Stimulated activated naive CD4-positive, alpha-beta T cell treated with Interleukin-2 at 50 U/mL for 16 hours (primary cell): ENCODE measurements around the gene DMD.

ENCODE experiments used
- DNase-seq: peaks from one replicate; lab custom pipeline; 2025; lab: John Stamatoyannopoulos, UW

The DMD gene

DNA sequence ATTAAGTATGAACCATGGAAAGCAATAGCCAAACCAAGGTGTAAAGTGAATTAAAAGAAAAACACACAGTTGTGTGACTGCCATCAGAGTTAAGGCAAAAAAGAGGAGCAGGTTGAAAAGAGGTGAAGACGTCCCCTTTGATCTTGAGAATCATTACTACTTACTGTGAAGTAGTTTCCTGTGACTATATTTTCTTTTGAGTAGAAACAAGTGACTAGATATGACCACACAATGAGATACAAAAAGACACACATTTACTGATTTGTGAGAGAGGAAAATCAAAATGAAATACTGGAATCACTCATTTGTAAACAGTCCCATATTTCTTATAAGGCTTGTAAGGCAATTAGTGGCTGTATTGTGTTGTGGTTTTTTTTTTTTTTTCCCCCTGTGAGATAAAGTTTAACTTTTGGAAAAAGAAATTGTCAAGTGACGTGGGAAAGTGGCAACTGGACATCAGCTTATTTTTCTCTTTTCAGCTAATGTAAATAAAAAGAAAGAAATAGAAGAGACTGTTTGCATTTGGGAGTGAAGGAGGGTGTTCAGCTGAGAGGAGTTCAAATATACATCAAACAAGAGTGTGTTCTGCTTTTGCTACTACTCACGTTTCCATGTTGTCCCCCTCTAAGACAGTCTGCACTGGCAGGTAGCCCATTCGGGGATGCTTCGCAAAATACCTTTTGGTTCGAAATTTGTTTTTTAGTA lies 2033.1 kb downstream of the DMD start:
- DNase-seq = no peak

DNA sequence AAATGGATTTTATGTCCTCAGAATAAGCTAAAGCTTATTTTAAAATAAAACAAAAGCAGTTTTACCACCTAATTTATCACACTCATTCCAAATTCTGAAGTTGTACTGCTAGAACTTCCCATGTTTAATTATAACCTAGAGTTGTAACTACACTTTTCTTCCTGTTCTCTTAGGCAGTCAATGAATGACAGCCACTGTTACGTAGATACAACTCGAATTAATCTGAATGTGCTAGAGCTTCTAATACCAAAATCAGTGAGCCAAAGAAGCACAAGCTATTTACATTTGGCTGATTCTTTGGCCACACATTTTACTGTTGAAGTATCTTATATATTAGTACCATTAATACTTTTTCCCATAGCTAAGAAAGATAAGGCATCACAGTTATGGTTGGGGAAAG lies 2040.6 kb downstream of the DMD start:
- no peak for DNase-seq

- DNase-seq = no peak
Measured at GRCh38 chrX:31168551-31168950, 2042.8 kb downstream of the DMD start.

- DNase-seq = no peak
Measured at GRCh38 chrX:31166832-31167231, 2044.5 kb downstream of the DMD start.

DNA sequence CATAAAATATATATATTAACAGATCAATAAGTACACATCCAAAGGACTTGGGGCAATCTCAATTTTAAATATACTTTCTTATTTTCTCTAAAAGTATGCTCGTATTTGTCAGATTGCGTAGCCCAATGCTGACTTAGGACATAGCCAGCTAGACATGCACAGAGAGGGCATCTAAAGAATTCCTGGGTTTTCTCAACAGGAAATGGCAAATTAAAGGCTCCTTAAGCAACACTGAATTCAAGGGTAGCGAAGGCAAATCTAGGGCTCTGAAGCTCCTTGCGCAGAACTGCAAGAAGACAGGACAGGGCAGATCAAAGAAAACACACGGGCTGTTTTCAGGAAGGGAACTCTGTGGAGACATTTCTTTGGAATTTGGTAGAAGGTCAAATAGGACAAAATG lies 2044.9 kb downstream of the DMD start:
- DNase-seq = no peak

GRCh38 chrX:31165241-31166035 lies 2045.9 kb downstream of the DMD start:
- DNase-seq = no peak

- no peak for DNase-seq
Measured at GRCh38 chrX:31154946-31155345, 2056.4 kb downstream of the DMD start.

- DNase-seq = no peak
Measured at GRCh38 chrX:31153475-31154047, 2057.8 kb downstream of the DMD start.

DNA sequence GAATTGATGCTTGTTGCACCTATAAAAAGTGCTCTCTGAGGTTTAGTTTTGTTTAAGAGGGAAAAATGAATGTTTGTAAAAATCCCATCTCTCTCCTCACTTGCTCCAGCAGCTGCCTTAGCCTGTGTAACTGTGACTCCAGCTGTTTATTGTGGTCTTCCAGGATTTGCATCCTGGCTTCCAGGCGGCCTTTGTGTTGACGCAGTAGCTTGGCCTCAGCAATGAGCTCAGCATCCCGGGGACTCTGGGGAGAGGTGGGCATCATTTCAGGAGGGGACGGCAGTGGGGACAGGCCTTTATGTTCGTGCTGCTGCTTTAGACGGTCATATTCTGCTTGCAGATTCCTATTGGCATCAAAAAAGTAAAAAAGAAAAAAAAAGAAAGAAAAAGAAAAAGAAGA lies 2064.2 kb downstream of the DMD start:
- no peak for DNase-seq

GRCh38 chrX:31139961-31140360 lies 2071.4 kb downstream of the DMD start:
- no peak for DNase-seq

- DNase-seq = no peak
Measured at GRCh38 chrX:31138124-31138523, 2073.2 kb downstream of the DMD start.

DNA sequence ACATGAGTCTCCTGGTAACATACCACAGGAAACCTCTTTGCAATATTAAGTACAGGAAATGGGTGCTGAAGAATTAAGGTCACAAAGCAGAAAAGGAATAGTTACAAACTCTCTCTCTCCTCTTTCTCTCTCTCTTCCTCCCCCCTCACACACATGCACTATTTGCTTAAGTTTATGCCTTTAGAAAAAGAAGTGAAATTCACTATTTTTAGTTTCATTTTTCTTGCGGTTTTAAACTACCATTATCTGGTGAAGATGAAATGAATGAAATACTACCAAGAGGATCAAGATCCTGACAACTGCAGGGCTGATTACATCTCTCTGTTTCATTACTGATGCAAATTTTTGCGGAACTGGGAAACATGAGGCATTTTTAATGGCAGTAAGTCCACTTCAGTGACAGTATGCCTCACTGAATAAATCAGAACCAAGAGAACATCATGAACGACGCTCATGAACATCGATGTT lies 2075.2 kb downstream of the DMD start:
- DNase-seq = no peak

DNA sequence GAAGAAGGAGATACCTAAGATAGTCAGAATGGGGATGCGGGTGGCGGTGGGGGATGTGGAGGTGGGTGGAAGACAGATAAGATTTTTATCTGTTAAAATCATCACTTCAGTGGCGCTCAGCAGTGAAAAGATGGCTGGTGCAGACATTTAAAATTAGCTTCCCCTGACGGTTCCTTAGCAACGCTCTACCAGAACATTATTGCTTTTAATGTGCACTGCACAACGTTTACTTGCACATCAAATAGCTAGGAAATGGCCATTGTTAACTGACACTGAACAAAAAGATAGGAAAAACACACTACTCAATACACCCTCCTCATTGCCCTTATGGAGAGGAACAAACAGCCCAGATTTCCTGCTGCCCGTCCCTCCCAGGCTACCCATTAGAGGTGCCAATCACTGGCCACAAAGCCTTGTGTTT lies 2078.5 kb downstream of the DMD start:
- no peak for DNase-seq

DNA sequence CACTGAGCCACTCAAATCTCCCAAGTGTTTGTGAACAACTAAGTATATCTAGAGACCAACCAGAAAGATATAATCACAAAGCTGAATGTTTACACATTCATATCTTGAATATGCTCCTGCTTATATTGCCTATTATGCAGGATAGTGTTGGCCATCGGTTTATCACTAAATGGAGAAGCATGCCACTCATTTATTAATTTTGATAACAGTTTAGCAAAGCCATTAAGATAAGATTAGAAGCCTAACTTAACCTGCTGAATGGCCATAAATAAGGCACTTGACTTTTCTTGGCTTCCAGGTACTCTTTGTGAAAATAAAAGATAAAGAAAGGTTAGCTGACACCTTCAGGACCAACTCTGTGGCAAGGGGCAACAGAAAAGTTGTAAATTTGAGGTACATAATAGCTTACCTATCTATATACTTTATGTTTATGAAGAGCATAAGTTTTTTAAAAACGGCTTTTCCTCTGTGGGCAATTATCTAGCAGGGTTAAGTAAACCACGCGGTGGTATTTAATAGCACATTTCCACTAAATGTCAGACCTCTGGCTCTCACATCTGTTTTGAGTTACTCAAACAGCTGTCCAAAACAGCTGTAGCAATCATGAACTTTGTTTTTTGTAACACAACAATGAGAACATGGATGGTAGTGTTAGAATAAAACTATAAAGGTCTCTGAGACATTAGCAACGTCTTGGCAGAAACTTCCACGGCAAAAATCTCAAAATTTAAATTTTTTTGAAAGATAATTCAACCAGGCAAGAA lies 2080.7 kb downstream of the DMD start:
- DNase-seq = no peak

GRCh38 chrX:31128855-31129254 lies 2082.5 kb downstream of the DMD start:
- DNase-seq = no peak

DNA sequence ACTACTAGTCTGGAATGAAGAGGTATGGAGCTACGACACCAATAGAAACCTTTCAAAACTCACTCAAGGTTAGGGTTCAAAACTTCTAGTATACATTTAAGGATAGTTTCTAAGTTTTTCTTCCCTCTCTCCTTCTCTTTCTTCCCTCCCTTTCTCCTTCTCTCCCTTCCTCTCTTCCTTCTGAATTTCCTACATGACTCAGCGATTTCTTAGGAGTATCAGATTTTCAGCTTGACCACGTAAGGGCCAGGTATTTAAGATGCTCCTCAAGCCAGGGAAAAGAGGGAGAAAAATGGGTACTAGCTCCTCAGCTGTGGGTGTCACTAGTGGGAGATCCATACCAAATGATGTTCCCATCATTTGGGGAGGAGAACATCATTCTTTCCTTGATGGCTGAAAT lies 2083.6 kb downstream of the DMD start:
- no peak for DNase-seq

DNA sequence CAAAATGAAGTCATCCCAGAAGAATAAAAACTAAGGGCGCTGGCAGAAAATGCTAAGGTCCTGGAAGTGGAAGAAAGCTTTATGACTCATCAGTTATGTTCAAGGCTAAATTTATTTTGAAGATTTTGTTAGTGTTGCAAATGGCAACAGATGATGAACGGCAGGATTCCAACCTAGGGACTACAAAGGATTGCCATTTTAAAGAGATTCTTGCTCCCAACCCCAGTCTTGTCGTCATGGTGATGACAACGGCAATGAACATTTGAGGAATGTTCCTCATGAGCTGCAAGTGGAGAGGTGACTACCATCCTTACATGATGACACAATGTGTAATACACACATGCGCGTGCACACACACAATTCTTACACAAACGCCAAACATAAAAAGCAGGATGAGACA lies 2085.1 kb downstream of the DMD start:
- no peak for DNase-seq

DNA sequence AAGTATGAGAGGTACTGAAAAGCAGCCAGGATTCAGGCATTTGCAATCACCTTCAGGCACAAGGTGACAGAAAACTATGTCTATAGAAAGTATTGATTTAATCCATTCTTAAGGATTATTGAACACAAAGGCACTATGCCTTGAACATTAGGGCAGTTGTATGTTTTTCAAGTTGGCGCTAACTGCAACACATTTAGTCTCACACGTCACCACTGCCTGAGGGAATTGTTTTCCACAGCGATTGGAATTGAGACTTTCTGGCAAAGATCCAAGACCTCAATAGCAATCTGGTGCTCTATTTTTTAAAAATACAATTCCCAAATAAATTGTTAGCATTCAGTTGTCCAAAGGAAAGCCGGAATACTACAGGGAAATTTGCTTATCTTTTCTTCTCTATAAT lies 2086.8 kb downstream of the DMD start:
- no peak for DNase-seq

- no peak for DNase-seq
Measured at GRCh38 chrX:31123335-31123734, 2088.0 kb downstream of the DMD start.

GRCh38 chrX:31117266-31117665 lies 2094.1 kb downstream of the DMD start:
- DNase-seq = no peak

DNA sequence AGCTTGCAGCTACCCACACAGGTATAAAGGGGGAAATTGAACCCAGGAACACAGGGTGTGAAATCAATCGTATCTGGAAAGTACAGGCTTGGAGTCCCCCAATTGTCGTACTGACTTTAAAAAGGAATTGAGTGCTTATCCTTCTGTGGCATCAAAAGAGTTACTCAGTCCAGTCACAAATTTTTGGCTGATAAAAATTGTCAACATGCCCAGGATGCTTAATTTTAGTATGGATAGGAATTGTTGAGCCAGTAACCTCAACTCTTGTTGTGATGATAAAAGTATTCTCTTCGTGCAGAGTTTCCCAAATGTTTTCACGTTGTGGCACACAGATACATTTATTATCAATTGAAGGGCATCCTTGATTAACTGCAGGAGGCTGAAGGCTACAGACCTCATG lies 2096.0 kb downstream of the DMD start:
- no peak for DNase-seq

DNA sequence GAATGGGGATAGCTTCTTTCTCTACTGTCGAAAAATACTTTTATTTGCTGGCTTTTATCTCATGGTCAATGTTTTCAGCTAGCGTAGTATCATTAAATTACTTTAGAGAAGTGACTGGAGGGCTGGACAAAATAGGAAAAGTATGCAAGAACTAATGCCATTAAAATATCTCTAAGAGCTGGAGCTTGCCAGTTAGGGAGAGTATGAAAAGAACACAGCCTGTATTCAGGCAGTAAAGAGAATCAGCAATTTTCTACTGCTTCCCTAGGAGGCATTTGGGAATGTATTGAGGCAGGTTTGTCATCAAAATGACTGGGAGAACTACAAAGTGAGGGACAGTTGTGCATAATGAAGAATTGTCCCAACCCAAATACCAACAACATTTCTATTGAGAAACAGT lies 2096.5 kb downstream of the DMD start:
- DNase-seq = no peak
